Fibroblast of mammary gland (primary cell): ENCODE results near the gene VSIG8.
"Not testable (repeated sequence)": the region's sequence is repeated elsewhere in the genome, so short reads cannot be mapped to it uniquely, and the experiment has no call there.

Experiments used
- DNase-seq: peaks from one replicate; pipeline ENCODE4 v3.0.0-alpha.2; 2010; ENCODE audit warnings: low read depth
- H3K4me3 ChIP-seq: 2 replicates; pipeline ENCODE4 v1.5.1; 2011; ENCODE audit warnings: low read depth, mild to moderate bottlenecking, low read length, moderate library complexity; ENCODE audit not compliant: control insufficient read depth
- CTCF ChIP-seq: conservative IDR thresholded peaks from 2 replicates; pipeline ENCODE4 v1.5.1; 2011; ENCODE audit warnings: low read depth, low read length, inconsistent platforms; ENCODE audit not compliant: control insufficient read depth, insufficient read depth

VSIG8 gene

GRCh38 chr1:159862557-159862956 lies at the start of gene VSIG8:
VSIG8 (minus strand) TSS chr1:159862657; CDS start chr1:159862521, 136 bp downstream.
- no peak for DNase-seq
- no peak within 1 kb of the TSS for H3K4me3 ChIP-seq
- TF ChIP-seq CTCF: no peak

DNA sequence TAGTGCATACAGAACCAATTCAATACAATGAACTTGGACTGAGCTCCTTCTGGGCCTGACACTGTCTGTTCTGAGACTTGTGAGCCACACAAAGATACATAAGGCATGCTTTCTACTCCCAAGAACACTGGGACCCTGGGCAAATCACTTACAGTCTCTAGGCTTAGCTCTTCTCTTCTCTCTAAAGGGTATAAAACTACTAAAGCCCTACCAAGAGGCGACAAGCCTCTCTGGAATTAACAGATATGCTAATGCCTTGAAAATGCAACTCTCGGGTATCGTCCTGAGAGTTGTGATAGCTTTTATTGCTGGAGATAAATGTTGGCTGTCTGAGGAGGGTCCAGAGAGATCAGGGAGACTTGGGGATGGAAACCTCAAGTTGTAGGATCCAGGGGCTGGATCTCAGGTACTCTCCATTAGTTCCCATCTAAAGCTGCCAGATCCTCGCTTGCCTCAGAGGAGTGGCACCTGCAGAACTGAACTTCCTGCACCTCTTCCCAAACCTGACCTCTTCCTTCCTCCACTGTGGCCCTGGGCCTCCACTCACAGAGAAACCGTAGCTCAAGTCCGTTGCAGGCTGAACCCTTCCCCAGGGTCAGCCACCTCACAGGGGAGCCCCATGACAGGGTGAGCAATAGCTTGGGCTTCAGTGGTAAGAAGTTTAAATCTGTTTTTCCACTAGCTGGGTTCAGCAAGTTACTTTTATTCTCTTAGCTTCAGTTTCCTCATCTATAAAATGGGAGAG lies 49.0 kb upstream of the VSIG8 start:
- H3K4me3 ChIP-seq: no peak overlapping the region
- DNase-seq: no peak
- TF ChIP-seq CTCF: no peak

GRCh38 chr1:159908031-159908940 lies 45.8 kb upstream of the VSIG8 start:
- no peak for DNase-seq
- no peak overlapping the region for H3K4me3 ChIP-seq
- no peak for TF ChIP-seq CTCF

GRCh38 chr1:159906960-159907359 lies 44.5 kb upstream of the VSIG8 start:
- no peak overlapping the region for H3K4me3 ChIP-seq
- TF ChIP-seq CTCF: no peak
- no peak for DNase-seq

DNA sequence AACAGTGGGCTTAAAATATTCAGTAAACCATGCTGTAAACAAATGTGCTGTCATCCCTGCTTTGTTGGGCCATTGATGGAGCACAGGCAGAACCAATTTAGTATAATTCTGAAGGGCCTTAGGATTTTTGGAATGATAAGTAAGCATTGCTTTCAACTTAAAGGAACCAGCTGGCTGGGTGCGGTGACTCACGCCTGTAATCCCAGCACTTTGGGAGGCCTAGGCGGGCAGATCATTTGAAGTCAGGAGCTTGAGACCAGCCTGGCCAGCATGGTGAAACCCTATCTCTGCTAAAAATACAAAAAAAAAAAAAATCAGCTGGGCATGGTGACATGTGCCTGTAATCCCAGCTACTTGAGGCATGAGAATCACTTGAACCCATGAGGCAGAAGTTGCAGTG lies 41.6 kb upstream of the VSIG8 start:
- not testable (repeated sequence) for H3K4me3 ChIP-seq, DNase-seq

DNA sequence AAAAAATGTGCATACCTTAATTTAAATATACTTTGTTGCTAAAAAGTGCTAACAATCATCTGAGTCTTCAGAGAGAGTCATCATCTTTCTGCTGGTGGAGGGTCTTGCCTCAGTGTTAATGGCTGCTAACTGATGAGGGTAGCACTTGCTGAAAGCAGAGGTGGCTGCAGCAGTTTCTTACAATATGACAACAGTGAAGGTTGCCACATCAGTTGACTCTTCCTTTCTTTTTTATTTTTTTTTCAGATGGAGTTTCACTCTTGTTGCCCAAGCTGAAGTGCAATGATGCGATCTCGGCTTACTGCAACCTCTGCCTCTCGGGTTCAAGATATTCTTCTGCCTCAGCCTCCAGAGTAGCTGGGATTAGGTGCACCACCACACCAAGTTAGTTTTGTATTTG lies 40.1 kb upstream of the VSIG8 start:
- DNase-seq: no peak
- no peak overlapping the region for H3K4me3 ChIP-seq
- no peak for TF ChIP-seq CTCF

- no peak for DNase-seq
- TF ChIP-seq CTCF: no peak
- no peak overlapping the region for H3K4me3 ChIP-seq
Observed at GRCh38 chr1:159900755-159901360, 38.4 kb upstream of the VSIG8 start.
